HepG2 (cell line): Measurements from ENCODE around the gene FNDC3B. TPM values are rescaled to one million over a fixed set of nuclear protein-coding genes. Genes with fewer than 3 reads are reported as not detected.
A peak's percentile ranks its signal among the peaks of the same experiment; 100 is the strongest.

Experiments used
- ATAC-seq: fragments of 200-7000 bp; cut with Tn5 transposase; 3 replicates; pipeline ENCODE4 v1.9.1; 2020; ENCODE audit warnings: mild to moderate bottlenecking, moderate library complexity
- BruUV-seq: library from RNA; stranded (reverse); fragments of 400-500 nt; replicated peaks from 2 replicates; lab custom pipeline; 2021; lab: Mats Ljungman, UMichigan
- CTCF ChIA-PET: fragments of 300-600 bp; formaldehyde crosslinking; extraction: SDS; loops from one replicate; lab custom pipeline; 2021; ENCODE audit warnings: low total read pairs, inconsistent platforms, low intra/inter-chr PET ratio; lab: Yijun Ruan, JAX
- POLR2A ChIA-PET: fragments of 350-600 bp; sonication (Branson Sonifier 250); formaldehyde crosslinking; loops from one replicate; lab custom pipeline; 2020; ENCODE audit warnings: antibody characterized with exemption, inconsistent platforms; lab: Yijun Ruan, JAX
- DNase-seq: peaks from one replicate; pipeline ENCODE4 v3.0.0-alpha.2; 2015; ENCODE audit warnings: low spot score
- FAIRE-seq: peaks from 3 replicates; lab custom pipeline; 2011; peaks lifted over from hg19 to GRCh38; lab: Jason Lieb, UNC
- H2AFZ ChIP-seq: one replicate; pipeline ENCODE4 v1.6.1; 2011; ENCODE audit warnings: low read length, inconsistent platforms
- H3K27ac ChIP-seq: fragments of 300-600 bp; 3 replicates; pipeline ENCODE4 v1.8.0; 2011; ENCODE audit warnings: mixed run types, mild to moderate bottlenecking, mixed read lengths, low read length, inconsistent platforms; ENCODE audit not compliant: insufficient read depth; ENCODE audit errors: extremely low read length
- H3K27me3 ChIP-seq, 2 experiments: fragments of 200-600 bp in 1 of 2; 2 replicates in 1 of 2; 3 replicates in 1 of 2; pipeline versions ENCODE4 v1.6.0 to v1.8.0; 2011; ENCODE audit warnings: low read length in 2 of 2, mild to moderate bottlenecking in 2 of 2, moderate library complexity in 2 of 2, inconsistent platforms in 1 of 2; ENCODE audit not compliant: insufficient read depth in 2 of 2, control insufficient read depth in 1 of 2
- H3K36me3 ChIP-seq, 2 experiments: fragments of 200-600 bp in 1 of 2; replicated peaks in 1 of 2; 2 replicates in 1 of 2; 3 replicates in 1 of 2; pipeline versions ENCODE4 v1.5.1 to v1.8.0; 2011; ENCODE audit warnings: low read length in 2 of 2, inconsistent platforms in 1 of 2; ENCODE audit not compliant: insufficient read depth in 2 of 2, control insufficient read depth in 1 of 2
- H3K4me1 ChIP-seq: 2 replicates; pipeline ENCODE4 v1.5.1; 2012; ENCODE audit warnings: low read length, inconsistent platforms; ENCODE audit not compliant: insufficient read depth
- H3K4me2 ChIP-seq: 2 replicates; pipeline ENCODE4 v1.6.0; 2011; ENCODE audit warnings: low read depth, low read length, inconsistent platforms
- H3K4me3 ChIP-seq, 3 experiments: fragments of 200-600 bp in 1 of 3; sonication (generic), shearing (Covaris generic) in 1 of 3; replicated peaks in 1 of 3; 2 replicates each; pipeline ENCODE4 v1.5.1; 2011 to 2016; ENCODE audit warnings: low read length in 3 of 3, inconsistent platforms in 2 of 3, low read depth in 2 of 3, mild to moderate bottlenecking in 2 of 3, control low read depth in 1 of 3, mixed read lengths in 1 of 3; ENCODE audit not compliant: insufficient read depth in 1 of 3
- H3K79me2 ChIP-seq: one replicate; pipeline ENCODE4 v1.6.1; 2011; ENCODE audit warnings: low read length, inconsistent platforms; ENCODE audit not compliant: insufficient read depth
- H3K9ac ChIP-seq: 2 replicates; pipeline ENCODE4 v1.6.0; 2011; ENCODE audit warnings: mild to moderate bottlenecking, low read depth, low read length, inconsistent platforms; ENCODE audit not compliant: insufficient read depth
- H3K9me3 ChIP-seq: 2 replicates; pipeline ENCODE4 v1.5.1; 2012; ENCODE audit warnings: mild to moderate bottlenecking, low read length
- H4K20me1 ChIP-seq: 2 replicates; pipeline ENCODE4 v1.6.0; 2011; ENCODE audit warnings: inconsistent platforms, mild to moderate bottlenecking, low read length, moderate library complexity; ENCODE audit not compliant: insufficient read depth
- ATM ChIP-seq: fragments of 450-650 bp; IDR thresholded peaks from 2 replicates; pipeline ENCODE4 v1.7.1; 2017; ENCODE audit warnings: mild to moderate bottlenecking, borderline replicate concordance
- KLF9 ChIP-seq: IDR thresholded peaks from 2 replicates; pipeline ENCODE4 v1.6.1; 2016; ENCODE audit warnings: low read depth
- MBD4 ChIP-seq: IDR thresholded peaks from 2 replicates; pipeline ENCODE4 v1.6.1; 2012; ENCODE audit warnings: low read length, inconsistent platforms, borderline replicate concordance
- NFATC3 ChIP-seq: sonication (generic); formaldehyde crosslinking; IDR thresholded peaks from 2 replicates; pipeline ENCODE4 v1.5.1; 2020; ENCODE audit warnings: mild to moderate bottlenecking, missing genetic modification reagents
- POLR2AphosphoS2 ChIP-seq: IDR thresholded peaks from 2 replicates; pipeline ENCODE4 v1.6.1; 2011; ENCODE audit warnings: low read depth, low read length, improper control_type of control experiment
- POLR2G ChIP-seq: fragments of 200-400 bp; formaldehyde crosslinking; IDR thresholded peaks from 2 replicates; pipeline ENCODE4 v1.6.1; 2018; ENCODE audit warnings: mild to moderate bottlenecking, low read depth, low read length, moderate library complexity
- RBM22 ChIP-seq: fragments of 200-400 bp; formaldehyde crosslinking; optimal IDR thresholded peaks from 2 replicates; pipeline ENCODE3; 2017; ENCODE audit warnings: mild to moderate bottlenecking, low read length, moderate library complexity
- RBM39 ChIP-seq: fragments of 200-400 bp; formaldehyde crosslinking; IDR thresholded peaks from one replicate; pipeline ENCODE4 v1.6.1; 2018; ENCODE audit warnings: antibody characterized with exemption, mild to moderate bottlenecking, low read depth, low read length; ENCODE audit not compliant: poor library complexity, severe bottlenecking
- TCF12 ChIP-seq, 2 experiments: fragments of 450-650 bp in 1 of 2; sonication (generic) in 1 of 2; formaldehyde crosslinking in 1 of 2; IDR thresholded peaks; 2 replicates each; pipeline versions ENCODE4 v1.6.1 to v1.8.0; 2017 to 2022; ENCODE audit warnings: antibody characterized with exemption in 1 of 2, mild to moderate bottlenecking in 1 of 2, missing genetic modification reagents in 1 of 2, moderate library complexity in 1 of 2
- XBP1 ChIP-seq: sonication (generic); formaldehyde crosslinking; IDR thresholded peaks from 2 replicates; pipeline ENCODE4 v1.5.0; 2020; ENCODE audit warnings: missing genetic modification reagents
- ZMAT3 ChIP-seq: sonication (generic); formaldehyde crosslinking; conservative IDR thresholded peaks from 2 replicates; pipeline ENCODE4 v1.7.0; 2021; ENCODE audit warnings: missing genetic modification reagents
- ZNF749 ChIP-seq: sonication (generic); formaldehyde crosslinking; IDR thresholded peaks from 2 replicates; pipeline ENCODE4 v1.8.0; 2022; ENCODE audit warnings: mild to moderate bottlenecking, missing genetic modification reagents, moderate library complexity, borderline replicate concordance
- whole genome bisulfite sequencing: methylation state at CpG from one replicate; pipeline ENCODE4 v1.1.6; 2017; ENCODE audit warnings: low lambda C conversion rate; 5-methylcytosine and 5-hydroxymethylcytosine counted together
- in situ Hi-C: cut with HindIII; loops from 2 replicates; pipeline ENCODE4 v1.10.0; 2017; ENCODE audit warnings: low pct_unique_long_range_greater_than_20kb; ENCODE audit not compliant: extremely low pct_ligation_motif_present
- intact Hi-C: fragments of 100-400 bp; cut with micrococcal nuclease; formaldehyde crosslinking; loops from one replicate; pipeline ENCODE4 v1.10.0; 2022; ENCODE audit not compliant: unreplicated experiment
- polyA plus RNA-seq, 8 experiments: library from polyadenylated mRNA; depleted of rRNA in 3 of 8; stranded (reverse) in 7 of 8; unstranded in 1 of 8; fragments of >200 nt; fragmentation: Illumina TruSeq in 4 of 8; extraction: Trizol in 4 of 8; gene quantifications; 2 replicates each; pipeline versions ENCODE4 v1.2.1 to v1.2.3, GENCODE V29; 2011 to 2016; ENCODE audit warnings: low read depth in 4 of 8, missing spikeins in 1 of 8, mixed read lengths in 1 of 8; ENCODE audit not compliant: insufficient read depth in 1 of 8
- total RNA-seq, 5 experiments: library from RNA; depleted of rRNA; stranded (reverse); fragments of >200 nt; fragmentation: Illumina TruSeq; extraction: Trizol; gene quantifications; 2 replicates each; pipeline ENCODE4 v1.2.3, GENCODE V29; 2016; ENCODE audit warnings: low read depth in 1 of 5
- TF ChIP-seq, protein P1 (sequence below): sonication (generic); formaldehyde crosslinking; IDR thresholded peaks from 2 replicates; pipeline ENCODE4 v1.5.0; 2020; ENCODE audit warnings: missing genetic modification reagents
- TF ChIP-seq, protein P2 (sequence below): sonication (generic); formaldehyde crosslinking; IDR thresholded peaks from 2 replicates; pipeline ENCODE4 v1.8.1; 2023; ENCODE audit warnings: mild to moderate bottlenecking, missing genetic modification reagents

The FNDC3B gene
- total and polyA plus RNA-seq, 2 of the 13 experiments (the other 11 are each of a cell fraction or from before 2014, with no cell fraction given): 74.8 to 103 TPM

- FAIRE-seq (no peak), ATAC-seq (no peak), DNase-seq (no peak)
- Histone ChIP-seq H3K9ac (no peak overlapping the region), H3K36me3 (peaks cover 9 to 36% of the 10 kb centered on the region in 2 experiments; a peak in 4 of 5 replicates), H3K79me2 (peaks cover 97% of the 10 kb centered on the region), H3K9me3 (no peaks in the 10 kb centered on the region), H3K4me2 (no peak overlapping the region), H2AFZ (no peak overlapping the region), H3K4me3 (no peak overlapping the region), H3K27me3 (no peaks in the 10 kb centered on the region), H3K4me1 (peaks cover 87% of the 10 kb centered on the region), H3K27ac (no peak overlapping the region), H4K20me1 (peaks cover 100% of the 10 kb centered on the region)
- CTCF ChIA-PET: no interaction called here
- intact Hi-C loops (no loop called here), in situ Hi-C loops (no loop called here)
- TF ChIP-seq POLR2AphosphoS2 (peak; percentile 67; the same call in 1 of the 2 replicates), TCF12 (IDR thresholded peaks at IDR 0.05) (no peak), TCF12 (CRISPR knock-in tag; IDR thresholded peaks at IDR 0.05) (no peak), RBM22 (peak; percentile 76)
- WGBS: 96% methylated on average over 3 of the region's 3 CpGs
- no TSS peak for BruUV-seq
- POLR2A ChIA-PET: no interaction called here
Observed at GRCh38 chr3:172163320-172163719, 123.9 kb downstream of the FNDC3B start.

- intact Hi-C loops: no loop called here
- TSS peak; percentile 3 for BruUV-seq
- Histone ChIP-seq H3K4me1 (peaks cover 86% of the 10 kb centered on the region), H3K4me2 (no peak overlapping the region), H3K27me3 (no peaks in the 10 kb centered on the region), H3K27ac (peak overlapping the region; percentile 27), H3K9ac (no peak overlapping the region), H2AFZ (no peak overlapping the region), H4K20me1 (peaks cover 100% of the 10 kb centered on the region), H3K4me3 (no peak overlapping the region), H3K36me3 (peaks cover 11 to 46% of the 10 kb centered on the region in 2 experiments), H3K9me3 (no peaks in the 10 kb centered on the region), H3K79me2 (peaks cover 98% of the 10 kb centered on the region)
- DNase-seq (no peak), FAIRE-seq (no peak), ATAC-seq (no peak)
- in situ Hi-C loops: no loop called here
- ChIA-PET POLR2A (no interaction called here), CTCF (no interaction called here)
- WGBS: over 99% methylated on average over 6 of the region's 6 CpGs
- TF ChIP-seq KLF9 (no peak), ATM (no peak), POLR2G (peak; percentile 32; the same call in 1 of the 2 replicates), ZMAT3 (no peak), MBD4 (peak; percentile 18; the same call in 1 of the 2 replicates), NFATC3 (CRISPR knock-in tag) (no peak), ZNF749 (no peak), RBM39 (no peak), XBP1 (CRISPR knock-in tag) (no peak)
- TF ChIP-seq, protein P1, sequence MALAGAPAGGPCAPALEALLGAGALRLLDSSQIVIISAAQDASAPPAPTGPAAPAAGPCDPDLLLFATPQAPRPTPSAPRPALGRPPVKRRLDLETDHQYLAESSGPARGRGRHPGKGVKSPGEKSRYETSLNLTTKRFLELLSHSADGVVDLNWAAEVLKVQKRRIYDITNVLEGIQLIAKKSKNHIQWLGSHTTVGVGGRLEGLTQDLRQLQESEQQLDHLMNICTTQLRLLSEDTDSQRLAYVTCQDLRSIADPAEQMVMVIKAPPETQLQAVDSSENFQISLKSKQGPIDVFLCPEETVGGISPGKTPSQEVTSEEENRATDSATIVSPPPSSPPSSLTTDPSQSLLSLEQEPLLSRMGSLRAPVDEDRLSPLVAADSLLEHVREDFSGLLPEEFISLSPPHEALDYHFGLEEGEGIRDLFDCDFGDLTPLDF (CRISPR knock-in tag): no peak
- TF ChIP-seq, protein P2, sequence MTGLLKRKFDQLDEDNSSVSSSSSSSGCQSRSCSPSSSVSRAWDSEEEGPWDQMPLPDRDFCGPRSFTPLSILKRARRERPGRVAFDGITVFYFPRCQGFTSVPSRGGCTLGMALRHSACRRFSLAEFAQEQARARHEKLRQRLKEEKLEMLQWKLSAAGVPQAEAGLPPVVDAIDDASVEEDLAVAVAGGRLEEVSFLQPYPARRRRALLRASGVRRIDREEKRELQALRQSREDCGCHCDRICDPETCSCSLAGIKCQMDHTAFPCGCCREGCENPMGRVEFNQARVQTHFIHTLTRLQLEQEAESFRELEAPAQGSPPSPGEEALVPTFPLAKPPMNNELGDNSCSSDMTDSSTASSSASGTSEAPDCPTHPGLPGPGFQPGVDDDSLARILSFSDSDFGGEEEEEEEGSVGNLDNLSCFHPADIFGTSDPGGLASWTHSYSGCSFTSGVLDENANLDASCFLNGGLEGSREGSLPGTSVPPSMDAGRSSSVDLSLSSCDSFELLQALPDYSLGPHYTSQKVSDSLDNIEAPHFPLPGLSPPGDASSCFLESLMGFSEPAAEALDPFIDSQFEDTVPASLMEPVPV (CRISPR knock-in tag): no peak
Observed at GRCh38 chr3:172164620-172165362, 125.4 kb downstream of the FNDC3B start.
